HTR-8/SVneo (cell line): ENCODE results near the gene VMP1.

Experiments
- DNase-seq: peaks from one replicate; pipeline ENCODE4 v3.0.0; 2011; ENCODE audit warnings: low spot score, mixed read lengths; ENCODE audit not compliant: insufficient read length
- FAIRE-seq: peaks from 2 replicates; lab custom pipeline; 2011; peaks lifted over from hg19 to GRCh38; lab: Jason Lieb, UNC

The VMP1 gene

GRCh38 chr17:59702304-59702703 is 5.2 kb upstream of the VMP1 start:
- DNase-seq (no peak), FAIRE-seq (no peak)

- FAIRE-seq (peak; percentile 4), DNase-seq (no peak)
These were observed 547 bp downstream of the VMP1 start for GRCh38 chr17:59707971-59708430.

- FAIRE-seq (no peak), DNase-seq (no peak)
These were observed 4.5 kb downstream of the VMP1 start for GRCh38 chr17:59711936-59712335.

GRCh38 chr17:59712862-59713261 is 5.4 kb downstream of the VMP1 start:
- FAIRE-seq, result no peak
- DNase-seq, result no peak

GRCh38 chr17:59714255-59714654 is 6.8 kb downstream of the VMP1 start:
- FAIRE-seq (no peak), DNase-seq (no peak)

- DNase-seq (no peak), FAIRE-seq (no peak)
These were observed 9.0 kb downstream of the VMP1 start for GRCh38 chr17:59716427-59716826.

GRCh38 chr17:59719526-59719925 is 12.1 kb downstream of the VMP1 start:
- FAIRE-seq (no peak), DNase-seq (no peak)

- no peak for FAIRE-seq
These were observed 15.2 kb downstream of the VMP1 start for GRCh38 chr17:59722623-59723022.

GRCh38 chr17:59723041-59723440 is 15.6 kb downstream of the VMP1 start:
- DNase-seq (no peak), FAIRE-seq (no peak)

More at GRCh38 chr17:59722623-59723022, 15.2 kb downstream of the VMP1 start:
- DNase-seq, result no peak

- DNase-seq (no peak), FAIRE-seq (no peak)
These were observed 16.2 kb downstream of the VMP1 start for GRCh38 chr17:59723607-59724006.

GRCh38 chr17:59725691-59726090 is 18.2 kb downstream of the VMP1 start:
- no peak for FAIRE-seq
- no peak for DNase-seq

GRCh38 chr17:59727817-59728533 is 20.5 kb downstream of the VMP1 start:
- no peak for DNase-seq
- FAIRE-seq, result no peak

GRCh38 chr17:59730268-59730834 is 22.9 kb downstream of the VMP1 start:
- DNase-seq (no peak), FAIRE-seq (peak; percentile 20)

- no peak for FAIRE-seq
- no peak for DNase-seq
These were observed 26.2 kb downstream of the VMP1 start for GRCh38 chr17:59733697-59734096.

GRCh38 chr17:59734226-59734625 is 26.8 kb downstream of the VMP1 start:
- FAIRE-seq, result peak; percentile 80
- DNase-seq, result no peak

- DNase-seq, result no peak
- FAIRE-seq, result no peak
These were observed 29.9 kb downstream of the VMP1 start for GRCh38 chr17:59737324-59737723.

GRCh38 chr17:59743842-59744241 is 36.4 kb downstream of the VMP1 start:
- FAIRE-seq, result no peak

GRCh38 chr17:59745040-59745439 is 37.6 kb downstream of the VMP1 start:
- DNase-seq, result no peak
- no peak for FAIRE-seq

More at GRCh38 chr17:59743842-59744241, 36.4 kb downstream of the VMP1 start:
- no peak for DNase-seq

GRCh38 chr17:59746849-59747445 is 39.5 kb downstream of the VMP1 start:
- FAIRE-seq (no peak), DNase-seq (peak; percentile 61)

GRCh38 chr17:59748591-59748990 is 41.1 kb downstream of the VMP1 start:
- DNase-seq (no peak), FAIRE-seq (no peak)

GRCh38 chr17:59751955-59752413 is 44.5 kb downstream of the VMP1 start:
- DNase-seq, result no peak
- no peak for FAIRE-seq
